SK-N-MC (cell line): ENCODE results near the gene HAPLN3.

Source experiments
- DNase-seq: peaks from one replicate; pipeline ENCODE4 v3.0.0-alpha.2; 2011; ENCODE audit warnings: low read depth, low spot score
- H3K27ac ChIP-seq: fragments of 200-600 bp; sonication (generic); 2 replicates; pipeline ENCODE4 v1.5.1; 2016; ENCODE audit warnings: mixed run types
- H3K36me3 ChIP-seq: fragments of 200-600 bp; sonication (generic); 2 replicates; pipeline ENCODE4 v1.6.1; 2017; ENCODE audit warnings: antibody characterized with exemption, low read length, mixed read lengths; ENCODE audit not compliant: insufficient read depth
- H3K4me3 ChIP-seq: fragments of 200-600 bp; sonication (generic); 2 replicates; pipeline ENCODE4 v1.5.1; 2016
- H3K9ac ChIP-seq: fragments of 200-600 bp; sonication (generic); 2 replicates; pipeline ENCODE4 v1.8.0; 2017; ENCODE audit warnings: mixed run types, mixed read lengths; ENCODE audit not compliant: insufficient read length
- H3K9me3 ChIP-seq: fragments of 200-600 bp; sonication (generic); 2 replicates; pipeline ENCODE4 v1.6.1; 2017; ENCODE audit warnings: low read depth, mild to moderate bottlenecking, antibody characterized with exemption, low read length, moderate library complexity, mixed read lengths
- EZH2 ChIP-seq: fragments of 200-600 bp; sonication (generic); IDR thresholded peaks from one replicate; pipeline ENCODE4 v1.6.1; 2017; ENCODE audit warnings: antibody characterized with exemption
- FOXP2 ChIP-seq: optimal IDR thresholded peaks from 2 replicates; pipeline ENCODE3; 2011; ENCODE audit warnings: mild to moderate bottlenecking, moderate library complexity; ENCODE audit not compliant: insufficient read depth; ENCODE audit errors: extremely low read length, control extremely low read depth
- POLR2AphosphoS5 ChIP-seq: IDR thresholded peaks from 2 replicates; pipeline ENCODE4 v1.6.1; 2012; ENCODE audit warnings: mild to moderate bottlenecking, low read depth, low read length, borderline replicate concordance

Gene HAPLN3

DNA sequence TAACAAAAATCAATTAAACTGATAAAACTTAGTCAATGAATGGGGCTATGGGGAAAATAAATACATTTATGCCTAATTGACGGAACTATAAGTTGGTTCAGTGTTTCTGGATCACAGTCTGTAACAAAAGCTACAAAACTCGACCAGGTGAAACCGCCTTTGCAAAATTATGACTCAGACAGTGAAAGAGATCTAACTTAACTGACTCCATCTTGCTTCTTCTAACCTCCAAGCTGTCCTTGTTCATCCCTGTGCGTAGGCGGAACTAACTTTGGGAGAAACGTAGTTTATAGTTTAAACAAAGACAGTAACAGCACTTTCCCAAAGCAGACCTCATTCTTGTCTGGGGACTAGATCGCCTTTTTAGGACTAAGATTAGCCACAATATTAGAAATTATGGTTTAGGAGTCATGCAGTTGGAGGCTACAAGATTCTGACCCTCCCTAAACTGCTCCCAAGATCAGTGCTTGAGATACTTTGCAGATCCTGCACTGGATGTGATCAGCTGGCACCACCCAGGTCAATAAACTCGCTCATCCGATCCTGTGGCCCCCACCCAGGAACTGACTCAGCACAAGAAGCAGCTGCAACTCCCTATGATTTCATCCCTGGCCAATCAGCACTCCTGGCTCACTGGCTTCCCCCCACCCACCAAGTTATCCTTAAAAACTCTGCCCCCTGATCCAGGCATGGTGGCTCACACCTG is 25.0 kb upstream of the HAPLN3 start:
- Histone ChIP-seq H3K9ac (no peak overlapping the region), H3K36me3 (no peaks in the 10 kb centered on the region), H3K27ac (no peak overlapping the region), H3K9me3 (no peaks in the 10 kb centered on the region), H3K4me3 (no peak overlapping the region)
- TF ChIP-seq EZH2 (no peak), FOXP2 (no peak), POLR2AphosphoS5 (no peak)
- no peak for DNase-seq

- DNase-seq, result no peak
These were observed 23.4 kb upstream of the HAPLN3 start for GRCh38 chr15:88918738-88919137.

DNA sequence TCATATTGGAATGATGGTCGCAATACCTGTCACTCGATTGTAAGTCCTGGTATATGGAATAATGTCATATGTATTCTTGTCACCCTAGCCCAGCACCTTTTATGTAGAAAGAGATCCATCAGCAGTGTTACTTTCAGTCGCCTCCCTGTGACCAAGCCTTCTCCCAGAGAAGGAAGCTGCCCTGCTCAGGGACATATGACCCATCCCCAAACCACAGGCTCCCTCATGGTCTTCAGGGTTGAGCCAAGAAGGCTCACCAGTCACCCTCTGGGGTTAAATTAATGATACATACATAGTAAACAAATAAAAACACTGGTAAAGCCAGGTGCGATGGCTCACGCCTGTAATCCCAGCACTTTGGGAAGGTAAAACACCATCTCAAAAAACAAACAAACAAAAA is 22.4 kb upstream of the HAPLN3 start:
- Histone ChIP-seq H3K9me3 (no peaks in the 10 kb centered on the region), H3K4me3 (no peak overlapping the region), H3K36me3 (no peaks in the 10 kb centered on the region), H3K9ac (no peak overlapping the region), H3K27ac (no peak overlapping the region)
- DNase-seq, result no peak
- TF ChIP-seq POLR2AphosphoS5 (no peak), FOXP2 (no peak), EZH2 (no peak)

More at GRCh38 chr15:88918738-88919137, 23.4 kb upstream of the HAPLN3 start:
- TF ChIP-seq FOXP2 (no peak), EZH2 (no peak), POLR2AphosphoS5 (no peak)
- H3K27ac ChIP-seq, result no peak overlapping the region; the same call in 1 of the 2 replicates
- H3K9me3 ChIP-seq, result no peaks in the 10 kb centered on the region
- no peak overlapping the region for H3K9ac ChIP-seq
- no peaks in the 10 kb centered on the region for H3K36me3 ChIP-seq
- H3K4me3 ChIP-seq, result no peak overlapping the region

- no peak overlapping the region for H3K9ac ChIP-seq
- no peaks in the 10 kb centered on the region for H3K36me3 ChIP-seq
- no peaks in the 10 kb centered on the region for H3K9me3 ChIP-seq
- no peak overlapping the region for H3K4me3 ChIP-seq
- DNase-seq, result no peak
- TF ChIP-seq EZH2 (no peak), FOXP2 (no peak), POLR2AphosphoS5 (no peak)
- no peak overlapping the region for H3K27ac ChIP-seq
These were observed 20.0 kb upstream of the HAPLN3 start for GRCh38 chr15:88915354-88915753.

- no peaks in the 10 kb centered on the region for H3K9me3 ChIP-seq
- TF ChIP-seq POLR2AphosphoS5, result no peak
- TF ChIP-seq EZH2, result no peak
- no peak for TF ChIP-seq FOXP2
- no peak for DNase-seq
- H3K4me3 ChIP-seq, result peak overlapping the region; percentile 87
- H3K36me3 ChIP-seq, result no peaks in the 10 kb centered on the region; the same call in 1 of the 2 replicates
- H3K27ac ChIP-seq, result peak overlapping the region; percentile 50; the same call in 1 of the 2 replicates
- H3K9ac ChIP-seq, result peak overlapping the region; percentile 71
These were observed 18.5 kb upstream of the HAPLN3 start for GRCh38 chr15:88913850-88914169.

- Histone ChIP-seq H3K36me3 (no peaks in the 10 kb centered on the region; the same call in 1 of the 2 replicates), H3K9me3 (no peaks in the 10 kb centered on the region), H3K27ac (peak within 1 kb of the TSS; percentile 50; the same call in 1 of the 2 replicates), H3K9ac (peak within 1 kb of the TSS; percentile 71), H3K4me3 (peak within 1 kb of the TSS; percentile 87)
- DNase-seq, result no peak
- no peak for TF ChIP-seq EZH2
- TF ChIP-seq FOXP2, result peak; percentile 69
- TF ChIP-seq POLR2AphosphoS5, result peak; percentile 73
These were observed 17.9 kb upstream of the HAPLN3 start, which contains the start of gene MFGE8 for GRCh38 chr15:88913017-88913849. Gene MFGE8 (minus strand): TSS chr15:88913379. CDS start chr15:88913319, 60 bp downstream.

DNA sequence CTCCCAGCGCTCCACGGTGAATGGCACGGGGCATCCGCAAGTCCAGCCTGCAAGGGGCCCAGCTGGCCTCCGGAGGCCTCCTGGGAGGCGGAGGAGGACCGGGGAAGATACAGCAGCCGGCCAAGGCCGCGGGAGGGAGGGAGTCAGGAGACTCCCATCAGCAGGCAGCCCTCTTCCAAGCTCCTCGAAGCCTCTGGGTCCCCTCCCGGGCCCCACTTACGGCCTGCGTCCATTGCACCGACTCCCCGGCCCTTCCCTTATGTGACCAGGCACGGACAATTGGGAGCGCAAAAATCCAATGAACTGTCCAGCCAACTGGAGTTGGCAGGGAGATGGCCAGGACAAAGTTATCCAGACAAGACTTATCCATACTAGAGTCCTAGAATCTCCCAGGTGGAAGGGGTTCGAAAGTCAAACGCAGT is 17.2 kb upstream of the HAPLN3 start:
- Histone ChIP-seq H3K9ac (peak overlapping the region; percentile 71), H3K9me3 (no peaks in the 10 kb centered on the region), H3K36me3 (no peaks in the 10 kb centered on the region; the same call in 1 of the 2 replicates), H3K4me3 (peak overlapping the region; percentile 87), H3K27ac (no peak overlapping the region)
- no peak for TF ChIP-seq POLR2AphosphoS5
- no peak for TF ChIP-seq FOXP2
- no peak for TF ChIP-seq EZH2
- DNase-seq, result no peak

GRCh38 chr15:88911766-88912118 is 16.4 kb upstream of the HAPLN3 start:
- no peak for TF ChIP-seq FOXP2
- no peak for TF ChIP-seq EZH2
- no peak for TF ChIP-seq POLR2AphosphoS5
- Histone ChIP-seq H3K36me3 (no peaks in the 10 kb centered on the region; the same call in 1 of the 2 replicates), H3K9me3 (no peaks in the 10 kb centered on the region), H3K9ac (no peak overlapping the region), H3K4me3 (peak overlapping the region; percentile 87; the same call in 1 of the 2 replicates), H3K27ac (no peak overlapping the region)
- no peak for DNase-seq
